ENCODE measurements around the gene EXOC3L2.

Gene EXOC3L2

GRCh38 chr19:45187421-45188100 is 57.6 kb downstream of the EXOC3L2 start:
- peak; percentile 80 for DNase-seq (ENCODE audit: low spot score)

GRCh38 chr19:45186509-45187334 is 58.5 kb downstream of the EXOC3L2 start:
- TF ChIP-seq CTCF (IDR thresholded peaks at IDR 0.05; ENCODE audit: extremely low read depth, missing control alignments), result no peak
- no peak for DNase-seq (ENCODE audit: low spot score)

More at GRCh38 chr19:45187421-45188100, 57.6 kb downstream of the EXOC3L2 start:
- TF ChIP-seq CTCF (IDR thresholded peaks at IDR 0.05; ENCODE audit: extremely low read depth, missing control alignments), result peak; percentile 51

GRCh38 chr19:45184115-45184514 is 61.1 kb downstream of the EXOC3L2 start:
- DNase-seq (ENCODE audit: low spot score), result no peak
- TF ChIP-seq CTCF (IDR thresholded peaks at IDR 0.05; ENCODE audit: extremely low read depth, missing control alignments), result no peak

- TF ChIP-seq CTCF (IDR thresholded peaks at IDR 0.05; ENCODE audit: extremely low read depth, missing control alignments), result no peak
- no peak for DNase-seq (ENCODE audit: low spot score)
These were observed 62.4 kb downstream of the EXOC3L2 start for GRCh38 chr19:45182758-45183157.

- no peak for DNase-seq (ENCODE audit: low spot score)
- no peak for TF ChIP-seq CTCF (IDR thresholded peaks at IDR 0.05; ENCODE audit: extremely low read depth, missing control alignments)
These were observed 64.3 kb downstream of the EXOC3L2 start for GRCh38 chr19:45180936-45181335.

GRCh38 chr19:45179892-45180370 is 65.3 kb downstream of the EXOC3L2 start:
- DNase-seq (ENCODE audit: low spot score), result no peak
- no peak for TF ChIP-seq CTCF (IDR thresholded peaks at IDR 0.05; ENCODE audit: extremely low read depth, missing control alignments)
